GM12892 (cell line): ENCODE results near the gene OPCML.

Experiments used
- POLR2A ChIP-seq: IDR thresholded peaks from 2 replicates; pipeline ENCODE4 v1.6.1; 2011; ENCODE audit warnings: low read depth, low read length, control low read depth
- POLR2AphosphoS5 ChIP-seq: IDR thresholded peaks from 2 replicates; pipeline ENCODE4 v1.6.1; 2011; ENCODE audit warnings: low read depth, low read length, control low read depth

DNA sequence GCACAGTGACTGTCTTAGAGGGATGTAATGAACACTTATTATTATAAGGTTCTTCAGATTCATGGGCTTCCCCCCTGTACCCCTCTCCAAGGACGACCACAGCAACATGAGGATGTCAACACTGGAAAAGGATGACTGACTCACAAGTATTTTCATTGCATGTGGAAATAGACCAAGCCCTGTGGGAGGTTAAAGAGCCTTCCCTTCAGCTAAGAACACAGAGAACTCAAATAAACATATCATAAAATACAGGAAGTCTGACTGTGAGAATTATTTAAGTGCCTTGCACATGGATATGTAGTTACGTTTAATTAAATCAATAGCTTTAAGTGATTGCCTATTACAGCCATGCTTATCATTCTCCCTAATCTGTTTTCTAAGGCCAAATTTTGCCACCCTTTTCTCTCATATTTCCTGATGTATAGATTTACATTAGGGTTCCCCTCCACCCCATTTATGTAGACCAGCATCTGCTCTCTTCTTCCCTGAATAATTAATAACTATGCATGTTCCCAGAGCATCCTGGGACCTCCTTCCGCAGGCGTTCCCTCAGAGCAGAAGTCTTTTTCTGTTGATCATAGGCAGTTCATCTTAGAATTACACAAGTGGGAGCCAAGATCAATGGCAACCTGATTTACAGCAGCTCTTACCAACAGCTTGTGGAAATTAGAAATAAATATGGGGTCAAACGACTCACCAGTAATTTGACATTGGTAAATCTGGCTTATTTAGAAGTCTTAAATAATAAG is 226.9 kb downstream of the OPCML start:
- TF ChIP-seq POLR2A (no peak), POLR2AphosphoS5 (no peak)
